ENCODE data around the gene FSTL3. TPM values are rescaled to one million over a fixed set of nuclear protein-coding genes. Genes with fewer than 3 reads are reported as not detected.

The FSTL3 gene
- total RNA-seq, 2 experiments from 2014 or later = 1.6 to 2.1 TPM

DNA sequence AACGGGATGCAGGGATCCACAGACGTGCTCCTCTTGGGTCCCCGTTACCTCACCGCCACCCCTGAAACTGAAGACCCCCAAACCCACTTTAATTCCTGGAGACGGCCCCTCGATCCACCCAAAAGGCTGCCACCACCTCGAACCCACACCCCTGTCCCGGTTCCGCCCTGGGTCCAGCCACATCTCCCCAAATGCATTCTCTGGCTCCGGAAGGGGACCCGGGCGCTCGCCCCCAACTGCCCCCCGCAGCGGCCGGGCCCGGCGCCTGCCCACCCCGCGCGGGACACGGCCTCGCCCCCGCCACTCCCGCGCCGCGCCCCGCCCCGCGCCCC, 219 bp upstream of the FSTL3 start:
- peaks cover 7% of the 10 kb centered on the region for H3K4me1 Mint-ChIP-seq
- H3K27me3 Mint-ChIP-seq = peaks cover 12% of the 10 kb centered on the region
- no peak overlapping the region for H3K27ac Mint-ChIP-seq
- no peak overlapping the region for H3K4me3 Mint-ChIP-seq
- CTCF ChIA-PET = no interaction called here
- no peaks in the 10 kb centered on the region for H3K9me3 Mint-ChIP-seq
- H3K36me3 Mint-ChIP-seq (ENCODE audit: low read depth) = no peaks in the 10 kb centered on the region
- POLR2A ChIA-PET = no interaction called here
- no peak for DNase-seq

- ChIA-PET CTCF (no interaction called here), POLR2A (no interaction called here)
- Mint-ChIP-seq H3K27ac (no peak overlapping the region), H3K4me1 (peaks cover 7% of the 10 kb centered on the region), H3K9me3 (no peaks in the 10 kb centered on the region), H3K4me3 (no peak overlapping the region), H3K27me3 (peaks cover 12% of the 10 kb centered on the region), H3K36me3 (ENCODE audit: low read depth) (no peaks in the 10 kb centered on the region)
- DNase-seq = no peak
Measured at GRCh38 chr19:677201-677600, 1.0 kb downstream of the FSTL3 start.

- Mint-ChIP-seq H3K4me1 (peaks cover 7% of the 10 kb centered on the region), H3K27me3 (peaks cover 12% of the 10 kb centered on the region), H3K4me3 (no peak overlapping the region), H3K9me3 (no peaks in the 10 kb centered on the region), H3K36me3 (ENCODE audit: low read depth) (no peaks in the 10 kb centered on the region), H3K27ac (no peak overlapping the region)
- POLR2A ChIA-PET = no interaction called here
- no peak for DNase-seq
- CTCF ChIA-PET = interaction anchor here (1.8 to 1.9 kb wide), 2 partner anchors 15 to 167 kb away, joined by 6 to 7 read pairs; partner anchors contain the start of gene RNF126
Measured at GRCh38 chr19:677601-678436, 1.6 kb downstream of the FSTL3 start.

DNA sequence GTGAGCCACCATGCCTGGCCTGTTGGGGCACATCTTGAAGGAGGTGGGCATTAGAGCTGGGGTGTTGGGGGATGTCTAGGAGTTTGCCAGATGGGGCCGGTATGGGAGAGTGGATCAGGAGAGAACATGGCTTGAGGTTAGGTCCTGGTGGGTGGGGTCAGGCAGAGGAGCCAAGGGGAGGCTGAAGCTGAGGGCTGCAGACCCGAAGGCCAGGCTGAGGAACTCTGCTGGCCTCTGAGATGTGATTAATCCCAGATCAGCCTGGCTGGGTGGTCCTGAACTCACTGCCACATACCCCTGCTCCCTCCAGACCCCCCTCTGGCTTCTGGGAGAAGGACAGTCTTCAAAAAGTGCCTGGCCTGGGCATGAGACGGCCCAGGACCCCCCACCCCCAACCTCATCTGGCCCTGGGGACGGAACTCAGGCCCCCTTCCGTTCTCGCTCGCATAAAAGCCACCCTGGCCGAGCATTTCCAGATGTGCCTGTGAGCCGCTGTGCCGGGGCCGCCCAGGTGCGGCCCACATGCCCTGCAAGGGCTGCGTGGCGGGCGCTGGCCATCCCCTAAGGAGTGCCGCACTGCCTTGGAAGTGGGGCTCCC, 2.7 kb downstream of the FSTL3 start:
- H3K36me3 Mint-ChIP-seq (ENCODE audit: low read depth) = no peaks in the 10 kb centered on the region
- ChIA-PET POLR2A (interaction anchor here (0.7 kb wide), 1 partner anchor 13 kb away, joined by 3 read pairs; no protein-coding TSS in a partner anchor), CTCF (interaction anchor here (1.0 to 1.9 kb wide), 3 partner anchors 9 to 168 kb away, joined by 3 to 7 read pairs (median 6); partner anchors contain the start of gene RNF126)
- H3K4me3 Mint-ChIP-seq = peak overlapping the region; percentile 68
- H3K4me1 Mint-ChIP-seq = peaks cover 7% of the 10 kb centered on the region
- no peak for DNase-seq
- no peaks in the 10 kb centered on the region for H3K9me3 Mint-ChIP-seq
- H3K27me3 Mint-ChIP-seq = peaks cover 12% of the 10 kb centered on the region
- H3K27ac Mint-ChIP-seq = peak overlapping the region; percentile 63

DNA sequence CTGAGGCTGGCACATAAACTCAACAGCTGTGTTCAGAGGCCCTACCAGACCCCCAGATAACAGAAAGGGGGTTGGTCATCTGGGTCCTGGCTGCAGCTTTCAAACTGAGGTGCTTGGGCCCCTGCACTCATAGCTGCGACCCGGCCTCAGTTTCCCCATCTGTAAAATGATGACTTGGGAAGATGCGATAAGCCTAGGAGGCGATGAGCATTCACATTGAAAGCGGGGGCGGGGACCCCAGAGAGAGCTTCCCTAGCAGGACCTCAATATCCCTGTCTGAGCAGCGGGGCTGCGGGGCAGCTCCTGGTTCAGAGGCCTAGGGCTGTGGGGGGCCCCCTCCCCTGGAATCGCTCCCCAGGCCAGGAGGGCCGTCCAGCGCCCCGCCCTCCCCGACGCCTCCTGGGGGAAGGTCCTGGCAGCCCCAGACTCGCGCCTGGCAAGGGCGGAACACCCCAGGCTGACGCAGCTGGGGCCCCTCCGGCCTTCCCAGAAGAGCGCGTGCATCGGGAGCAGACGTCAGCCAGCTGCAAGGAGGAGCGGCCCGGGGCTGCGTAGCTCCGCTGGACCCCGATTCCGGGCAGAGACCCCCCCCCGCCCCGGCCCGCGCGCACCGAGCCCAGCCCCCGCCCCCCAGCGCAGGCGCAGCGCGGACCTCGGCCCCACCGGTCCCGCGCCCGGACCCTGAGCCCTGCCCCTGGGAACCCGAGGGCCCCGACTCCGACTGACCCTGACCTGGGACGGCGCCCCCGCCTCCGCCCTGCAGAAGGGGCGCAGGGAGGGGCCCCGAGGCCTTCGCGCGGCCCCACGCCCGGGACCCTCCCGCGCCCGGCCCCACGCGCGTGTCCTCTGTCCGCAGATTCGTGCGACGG, 3.5 kb downstream of the FSTL3 start:
- ChIA-PET POLR2A (interaction anchor here (0.7 kb wide), 1 partner anchor 14 kb away, joined by 3 read pairs; no protein-coding TSS in a partner anchor), CTCF (interaction anchor here (1.0 to 1.9 kb wide), 4 partner anchors 10 to 169 kb away, joined by 3 to 7 read pairs (median 4); partner anchors contain the start of gene RNF126)
- H3K27me3 Mint-ChIP-seq = peaks cover 12% of the 10 kb centered on the region
- no peaks in the 10 kb centered on the region for H3K36me3 Mint-ChIP-seq (ENCODE audit: low read depth)
- peak overlapping the region; percentile 83 for H3K4me3 Mint-ChIP-seq
- H3K9me3 Mint-ChIP-seq = no peaks in the 10 kb centered on the region
- H3K4me1 Mint-ChIP-seq = peaks cover 7% of the 10 kb centered on the region
- peak overlapping the region; percentile 66 for H3K27ac Mint-ChIP-seq
- peak; percentile 30 for DNase-seq

- CTCF ChIA-PET = interaction anchor here (0.6 to 1.7 kb wide), 4 partner anchors 14 to 54 kb away, joined by 3 to 6 read pairs (median 3); no protein-coding TSS in a partner anchor
- POLR2A ChIA-PET = no interaction called here
- Mint-ChIP-seq H3K27me3 (peaks cover 7% of the 10 kb centered on the region), H3K4me3 (peak overlapping the region; percentile 83), H3K36me3 (ENCODE audit: low read depth) (no peaks in the 10 kb centered on the region), H3K4me1 (peaks cover 7% of the 10 kb centered on the region), H3K9me3 (no peaks in the 10 kb centered on the region), H3K27ac (peak overlapping the region; percentile 100)
- DNase-seq = peak; percentile 99
Measured at GRCh38 chr19:680287-681028, 4.3 kb downstream of the FSTL3 start.

- H3K9me3 Mint-ChIP-seq = no peaks in the 10 kb centered on the region
Measured at GRCh38 chr19:681029-682019, 5.1 kb downstream of the FSTL3 start.

DNA sequence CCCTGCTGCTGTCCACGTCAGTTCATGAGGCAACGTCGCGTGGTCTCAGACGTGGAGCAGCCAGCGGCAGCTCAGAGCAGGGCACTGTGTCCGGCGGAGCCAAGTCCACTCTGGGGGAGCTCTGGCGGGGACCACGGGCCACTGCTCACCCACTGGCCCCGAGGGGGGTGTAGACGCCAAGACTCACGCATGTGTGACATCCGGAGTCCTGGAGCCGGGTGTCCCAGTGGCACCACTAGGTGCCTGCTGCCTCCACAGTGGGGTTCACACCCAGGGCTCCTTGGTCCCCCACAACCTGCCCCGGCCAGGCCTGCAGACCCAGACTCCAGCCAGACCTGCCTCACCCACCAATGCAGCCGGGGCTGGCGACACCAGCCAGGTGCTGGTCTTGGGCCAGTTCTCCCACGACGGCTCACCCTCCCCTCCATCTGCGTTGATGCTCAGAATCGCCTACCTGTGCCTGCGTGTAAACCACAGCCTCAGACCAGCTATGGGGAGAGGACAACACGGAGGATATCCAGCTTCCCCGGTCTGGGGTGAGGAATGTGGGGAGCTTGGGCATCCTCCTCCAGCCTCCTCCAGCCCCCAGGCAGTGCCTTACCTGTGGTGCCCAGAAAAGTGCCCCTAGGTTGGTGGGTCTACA, 6.6 kb downstream of the FSTL3 start:
- no peak for DNase-seq
- no peak overlapping the region for H3K27ac Mint-ChIP-seq
- POLR2A ChIA-PET = no interaction called here
- no peaks in the 10 kb centered on the region for H3K9me3 Mint-ChIP-seq
- no peaks in the 10 kb centered on the region for H3K27me3 Mint-ChIP-seq
- no peak overlapping the region for H3K4me3 Mint-ChIP-seq
- H3K4me1 Mint-ChIP-seq = peaks cover 7% of the 10 kb centered on the region
- CTCF ChIA-PET = interaction anchor here (0.6 kb wide), 1 partner anchor 260 kb away, joined by 3 read pairs; no protein-coding TSS in a partner anchor
- no peaks in the 10 kb centered on the region for H3K36me3 Mint-ChIP-seq (ENCODE audit: low read depth)

More at GRCh38 chr19:681029-682019, 5.1 kb downstream of the FSTL3 start:
- ChIA-PET CTCF (interaction anchor here (1.0 to 1.7 kb wide), 3 partner anchors 13 to 55 kb away, joined by 3 to 6 read pairs (median 3); no protein-coding TSS in a partner anchor), POLR2A (no interaction called here)
- Mint-ChIP-seq H3K4me3 (peak overlapping the region; percentile 83), H3K27ac (peak overlapping the region; percentile 100), H3K4me1 (peaks cover 7% of the 10 kb centered on the region), H3K27me3 (peaks cover 4% of the 10 kb centered on the region), H3K36me3 (ENCODE audit: low read depth) (no peaks in the 10 kb centered on the region)
- DNase-seq = peak; percentile 91

GRCh38 chr19:685454-685931, 9.3 kb downstream of the FSTL3 start:
- no peaks in the 10 kb centered on the region for H3K27me3 Mint-ChIP-seq
- DNase-seq = no peak
- peaks cover 5% of the 10 kb centered on the region for H3K4me1 Mint-ChIP-seq
- no peaks in the 10 kb centered on the region for H3K36me3 Mint-ChIP-seq (ENCODE audit: low read depth)
- POLR2A ChIA-PET = no interaction called here
- H3K27ac Mint-ChIP-seq = no peak overlapping the region
- no peak overlapping the region for H3K4me3 Mint-ChIP-seq
- CTCF ChIA-PET = no interaction called here
- no peaks in the 10 kb centered on the region for H3K9me3 Mint-ChIP-seq

DNA sequence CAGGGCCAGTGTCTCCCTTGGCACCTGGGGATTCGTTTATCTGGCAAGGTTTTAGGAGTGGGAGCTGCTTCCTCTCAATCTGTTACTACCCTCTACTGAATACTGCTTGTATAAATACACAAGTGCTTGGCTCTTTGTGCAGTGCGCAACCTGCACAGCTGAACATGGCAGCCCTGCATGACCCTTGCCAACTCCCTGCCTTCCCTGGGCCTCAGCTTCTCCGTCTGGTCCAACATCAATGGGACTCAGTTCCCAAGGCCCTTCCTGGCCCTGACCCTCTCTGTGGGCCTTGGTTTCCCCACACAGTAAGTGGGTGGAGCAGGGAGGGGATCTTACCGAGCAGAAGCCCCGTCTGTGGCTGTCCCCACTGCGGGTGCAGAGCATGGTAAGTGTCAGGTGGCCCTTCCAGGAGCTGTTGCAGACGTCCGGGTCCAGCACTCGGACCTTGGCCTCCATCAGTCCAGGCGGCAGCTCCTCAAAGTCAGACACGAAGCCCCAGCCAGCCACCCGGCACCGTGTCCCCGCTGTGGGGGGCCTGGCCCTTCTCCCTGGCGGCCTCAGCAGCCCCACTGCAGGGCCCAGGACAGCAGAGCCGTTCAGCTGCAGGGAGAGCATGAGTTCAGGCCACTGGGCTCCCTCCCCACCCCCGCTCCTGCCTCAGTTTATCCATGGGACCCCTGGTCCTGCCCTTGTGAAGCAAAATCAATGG, 10.6 kb downstream of the FSTL3 start:
- no peak overlapping the region for H3K4me3 Mint-ChIP-seq

More for the DNA sequence above, 10.6 kb downstream of the FSTL3 start:
- POLR2A ChIA-PET = no interaction called here
- no peaks in the 10 kb centered on the region for H3K4me1 Mint-ChIP-seq
- H3K9me3 Mint-ChIP-seq = no peaks in the 10 kb centered on the region
- CTCF ChIA-PET = interaction anchor here (0.6 kb wide), 1 partner anchor 97 kb away, joined by 4 read pairs; no protein-coding TSS in a partner anchor
- H3K36me3 Mint-ChIP-seq (ENCODE audit: low read depth) = no peaks in the 10 kb centered on the region
- no peaks in the 10 kb centered on the region for H3K27me3 Mint-ChIP-seq
- no peak for DNase-seq
- no peak overlapping the region for H3K27ac Mint-ChIP-seq
